Stimulated activated CD8-positive, alpha-beta memory T cell treated with anti-CD3 and anti-CD28 coated beads, Interleukin-15, amount 100 ng/mL, for 1 hour (primary cell): ENCODE results near the gene RB1.
"Not testable (repeated sequence)": the region's sequence is repeated elsewhere in the genome, so short reads cannot be mapped to it uniquely, and the experiment has no call there.

Experiments used
- DNase-seq: peaks from one replicate; pipeline ENCODE4 v3.0.0-alpha.2; 2020; ENCODE audit warnings: low read depth

Gene RB1

GRCh38 chr13:48297131-48297786 lies 6.3 kb upstream of the RB1 start:
- DNase-seq, result no peak

- no peak for DNase-seq
Measured at GRCh38 chr13:48299591-48299990, 4.0 kb upstream of the RB1 start.

- DNase-seq, result no peak
Measured at GRCh38 chr13:48302871-48303358, 636 bp upstream of the RB1 start.

GRCh38 chr13:48304143-48304876 lies 759 bp downstream of the RB1 start:
- no peak for DNase-seq

- DNase-seq, result no peak
Measured at GRCh38 chr13:48311223-48311622, 7.7 kb downstream of the RB1 start.

GRCh38 chr13:48315969-48316650 lies 12.6 kb downstream of the RB1 start:
- no peak for DNase-seq

GRCh38 chr13:48316826-48317510 lies 13.4 kb downstream of the RB1 start:
- no peak for DNase-seq

GRCh38 chr13:48317511-48318376 lies 14.2 kb downstream of the RB1 start:
- no peak for DNase-seq

- DNase-seq, result no peak
Measured at GRCh38 chr13:48318377-48318811, 14.8 kb downstream of the RB1 start.

- DNase-seq, result no peak
Measured at GRCh38 chr13:48318821-48319511, 15.4 kb downstream of the RB1 start.

GRCh38 chr13:48319531-48320398 lies 16.2 kb downstream of the RB1 start:
- DNase-seq, result no peak

- DNase-seq, result no peak
Measured at GRCh38 chr13:48320399-48320790, 16.8 kb downstream of the RB1 start.

- no peak for DNase-seq
Measured at GRCh38 chr13:48320891-48321510, 17.4 kb downstream of the RB1 start.

- no peak for DNase-seq
Measured at GRCh38 chr13:48322294-48322693, 18.7 kb downstream of the RB1 start.

- no peak for DNase-seq
Measured at GRCh38 chr13:48333976-48334375, 30.4 kb downstream of the RB1 start.

GRCh38 chr13:48334534-48335127 lies 31.1 kb downstream of the RB1 start:
- no peak for DNase-seq

- DNase-seq, result not testable (repeated sequence)
Measured at GRCh38 chr13:48339198-48339597, 35.6 kb downstream of the RB1 start.

- no peak for DNase-seq
Measured at GRCh38 chr13:48344264-48344663, 40.7 kb downstream of the RB1 start.

GRCh38 chr13:48346583-48346982 lies 43.0 kb downstream of the RB1 start:
- no peak for DNase-seq
